ENCODE data around the gene TSHR.

TSHR gene

GRCh38 chr14:80992580-80992979 is 37.2 kb downstream of the TSHR start:
- no peak for TF ChIP-seq SIN3A (IDR thresholded peaks at IDR 0.05; ENCODE audit: borderline replicate concordance, insufficient read depth, low read length)
- TF ChIP-seq FOXP2 (optimal IDR thresholded peaks at IDR 0.05; ENCODE audit: borderline replicate concordance, extremely low read depth, extremely low read length, insufficient read depth): no peak
- TF ChIP-seq REST (IDR thresholded peaks at IDR 0.05; ENCODE audit: insufficient read depth in 1 of 2, low read depth in 2 of 2, low read length in 2 of 2): no peak
- no peak for TF ChIP-seq POLR2AphosphoS5 (IDR thresholded peaks at IDR 0.05; ENCODE audit: low read depth, low read length)
- no peak for TF ChIP-seq TAF1 (IDR thresholded peaks at IDR 0.05; ENCODE audit: borderline replicate concordance, insufficient read depth, low read length)

- no peak for TF ChIP-seq SIN3A (IDR thresholded peaks at IDR 0.05; ENCODE audit: borderline replicate concordance, insufficient read depth, low read length)
- no peak for TF ChIP-seq POLR2AphosphoS5 (IDR thresholded peaks at IDR 0.05; ENCODE audit: low read depth, low read length)
- TF ChIP-seq REST (IDR thresholded peaks at IDR 0.05; ENCODE audit: insufficient read depth in 1 of 2, low read depth in 2 of 2, low read length in 2 of 2): no peak
- no peak for TF ChIP-seq TAF1 (IDR thresholded peaks at IDR 0.05; ENCODE audit: borderline replicate concordance, insufficient read depth, low read length)
- TF ChIP-seq FOXP2 (optimal IDR thresholded peaks at IDR 0.05; ENCODE audit: borderline replicate concordance, extremely low read depth, extremely low read length, insufficient read depth): no peak
Observed at GRCh38 chr14:80996049-80996901, 40.9 kb downstream of the TSHR start.

- TF ChIP-seq FOXP2 (optimal IDR thresholded peaks at IDR 0.05; ENCODE audit: borderline replicate concordance, extremely low read depth, extremely low read length, insufficient read depth) (no peak), SIN3A (IDR thresholded peaks at IDR 0.05; ENCODE audit: borderline replicate concordance, insufficient read depth, low read length) (no peak), POLR2AphosphoS5 (IDR thresholded peaks at IDR 0.05; ENCODE audit: low read depth, low read length) (no peak), REST (IDR thresholded peaks at IDR 0.05; ENCODE audit: insufficient read depth in 1 of 2, low read depth in 2 of 2, low read length in 2 of 2) (no peak), TAF1 (IDR thresholded peaks at IDR 0.05; ENCODE audit: borderline replicate concordance, insufficient read depth, low read length) (no peak)
Observed at GRCh38 chr14:81001447-81001846, 46.0 kb downstream of the TSHR start.

- no peak for TF ChIP-seq REST (IDR thresholded peaks at IDR 0.05; ENCODE audit: insufficient read depth in 1 of 2, low read depth in 2 of 2, low read length in 2 of 2)
- no peak for TF ChIP-seq TAF1 (IDR thresholded peaks at IDR 0.05; ENCODE audit: borderline replicate concordance, insufficient read depth, low read length)
- no peak for TF ChIP-seq SIN3A (IDR thresholded peaks at IDR 0.05; ENCODE audit: borderline replicate concordance, insufficient read depth, low read length)
- TF ChIP-seq FOXP2 (optimal IDR thresholded peaks at IDR 0.05; ENCODE audit: borderline replicate concordance, extremely low read depth, extremely low read length, insufficient read depth): no peak
Observed at GRCh38 chr14:81004575-81004974, 49.2 kb downstream of the TSHR start.
